NCI-H82 (cell line): Measurements from ENCODE around the gene WNT8B.

ENCODE experiments used
- DNase-seq: peaks from one replicate; lab custom pipeline; 2025; lab: John Stamatoyannopoulos, UW

The WNT8B gene

GRCh38 chr10:100483876-100484666 is 21.3 kb downstream of the WNT8B start:
- peak; percentile 71 for DNase-seq

- DNase-seq, result no peak
Measured at GRCh38 chr10:100485366-100485765, 22.6 kb downstream of the WNT8B start.

GRCh38 chr10:100485801-100486495 is 23.1 kb downstream of the WNT8B start:
- peak; percentile 49 for DNase-seq

- no peak for DNase-seq
Measured at GRCh38 chr10:100487529-100487928, 24.7 kb downstream of the WNT8B start.

- no peak for DNase-seq
Measured at GRCh38 chr10:100489396-100489795, 26.6 kb downstream of the WNT8B start.

- DNase-seq, result no peak
Measured at GRCh38 chr10:100490531-100490930, 27.7 kb downstream of the WNT8B start.

- no peak for DNase-seq
Measured at GRCh38 chr10:100496567-100496966, 33.8 kb downstream of the WNT8B start.

GRCh38 chr10:100498059-100498458 is 35.2 kb downstream of the WNT8B start:
- DNase-seq, result no peak

GRCh38 chr10:100501423-100501822 is 38.6 kb downstream of the WNT8B start:
- no peak for DNase-seq

- DNase-seq, result no peak
Measured at GRCh38 chr10:100502926-100503494, 40.2 kb downstream of the WNT8B start.

- DNase-seq, result no peak
Measured at GRCh38 chr10:100504096-100504495, 41.3 kb downstream of the WNT8B start.

- DNase-seq, result no peak
Measured at GRCh38 chr10:100505164-100505563, 42.4 kb downstream of the WNT8B start.

GRCh38 chr10:100506596-100507356 is 44.0 kb downstream of the WNT8B start:
- no peak for DNase-seq

- DNase-seq, result no peak
Measured at GRCh38 chr10:100507357-100507732, 44.5 kb downstream of the WNT8B start.

GRCh38 chr10:100508266-100508665 is 45.5 kb downstream of the WNT8B start:
- DNase-seq, result no peak

- peak; percentile 73 for DNase-seq
Measured at GRCh38 chr10:100508691-100509150, 45.9 kb downstream of the WNT8B start.

- no peak for DNase-seq
Measured at GRCh38 chr10:100509241-100509840, 46.5 kb downstream of the WNT8B start.

- no peak for DNase-seq
Measured at GRCh38 chr10:100510533-100511308, 47.9 kb downstream of the WNT8B start.

GRCh38 chr10:100515612-100516011 is 52.8 kb downstream of the WNT8B start:
- DNase-seq, result no peak

GRCh38 chr10:100516847-100517246 is 54.0 kb downstream of the WNT8B start:
- peak; percentile 61 for DNase-seq

- DNase-seq, result peak; percentile 86
Measured at GRCh38 chr10:100518761-100519241, 56.0 kb downstream of the WNT8B start.
